NCI-H1048 (cell line): ENCODE data around the gene EYS.
"Not testable (repeated sequence)": the region's sequence is repeated elsewhere in the genome, so short reads cannot be mapped to it uniquely, and the experiment has no call there.

Experiments used
- DNase-seq: peaks from one replicate; lab custom pipeline; 2025; lab: John Stamatoyannopoulos, UW

The EYS gene

DNA sequence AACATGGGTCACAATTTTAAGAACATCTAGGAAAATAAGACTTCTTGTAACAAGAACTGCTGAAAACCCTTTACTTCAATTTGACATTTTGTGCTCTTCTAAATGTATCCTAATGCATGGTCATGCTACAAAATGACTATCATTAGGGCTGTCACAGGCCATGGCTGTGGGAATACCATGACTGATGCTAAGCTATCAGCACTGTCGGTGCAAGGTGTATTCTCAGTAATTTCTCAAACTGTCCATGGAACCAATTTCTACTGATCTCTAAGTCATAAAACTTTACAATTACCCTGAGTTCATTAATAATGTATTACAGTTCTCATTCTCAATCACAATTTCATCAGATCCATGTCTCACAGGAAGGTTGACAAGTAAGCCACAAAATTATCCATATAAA is 625.3 kb downstream of the EYS start:
- no peak for DNase-seq

DNA sequence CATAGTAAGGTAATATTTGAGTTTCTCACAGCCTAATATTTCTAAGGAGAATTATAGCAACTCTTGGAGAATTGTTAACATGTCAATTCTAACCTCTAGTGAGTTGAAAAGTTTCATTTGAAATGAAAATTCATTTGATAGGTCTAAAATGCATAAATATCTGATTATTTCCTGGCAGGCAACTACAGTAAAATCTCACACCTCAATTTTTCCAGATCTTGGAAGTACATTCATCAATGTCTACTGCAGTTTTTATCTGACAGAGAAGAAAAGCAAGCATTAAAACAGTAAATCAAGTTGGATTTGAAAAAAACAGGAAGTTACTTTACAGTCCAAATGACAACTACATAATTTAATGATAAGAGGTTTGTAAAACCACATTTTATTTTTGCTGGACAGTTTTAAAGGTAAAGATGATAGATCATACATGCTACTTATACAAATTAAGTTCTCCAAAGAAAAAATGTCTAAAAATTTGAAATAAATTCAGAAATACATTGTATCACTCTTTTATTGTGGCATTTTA is 631.3 kb downstream of the EYS start:
- DNase-seq = no peak

DNA sequence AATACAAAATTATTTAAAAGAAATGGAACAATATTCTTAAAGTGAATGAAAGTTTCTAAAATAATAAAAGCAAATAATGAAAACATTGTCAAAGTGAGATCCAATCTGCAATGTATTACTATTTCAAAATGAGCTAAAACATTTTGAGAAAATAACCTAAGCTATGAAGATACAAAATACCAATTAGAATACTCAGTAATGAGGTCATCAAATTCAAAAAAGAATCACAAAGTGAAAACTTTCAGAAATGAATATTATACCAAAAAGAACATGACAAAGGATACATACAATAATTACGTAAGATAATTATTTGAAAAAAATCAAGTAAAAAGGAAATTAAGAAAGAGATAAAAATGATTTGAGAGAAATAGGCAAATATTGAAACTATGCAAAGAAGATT is 634.5 kb downstream of the EYS start:
- DNase-seq = no peak

DNA sequence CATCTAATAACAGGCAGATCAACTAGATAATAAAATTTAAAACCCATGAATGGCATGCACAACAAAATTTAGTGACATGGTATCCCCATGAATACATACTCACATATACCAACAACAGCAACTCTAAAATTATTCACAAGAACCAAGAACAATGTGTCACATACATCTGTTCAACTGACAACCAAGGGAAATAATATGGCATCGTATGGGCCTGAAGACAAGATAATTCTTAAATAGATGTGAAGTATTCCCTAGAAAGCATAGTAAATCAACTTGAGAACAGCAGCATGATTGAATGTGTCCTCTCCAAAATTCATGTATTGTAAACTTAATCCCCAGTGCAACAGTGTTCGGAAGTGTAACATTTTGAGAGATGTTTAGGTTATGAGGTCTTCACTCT is 635.5 kb downstream of the EYS start:
- no peak for DNase-seq

DNA sequence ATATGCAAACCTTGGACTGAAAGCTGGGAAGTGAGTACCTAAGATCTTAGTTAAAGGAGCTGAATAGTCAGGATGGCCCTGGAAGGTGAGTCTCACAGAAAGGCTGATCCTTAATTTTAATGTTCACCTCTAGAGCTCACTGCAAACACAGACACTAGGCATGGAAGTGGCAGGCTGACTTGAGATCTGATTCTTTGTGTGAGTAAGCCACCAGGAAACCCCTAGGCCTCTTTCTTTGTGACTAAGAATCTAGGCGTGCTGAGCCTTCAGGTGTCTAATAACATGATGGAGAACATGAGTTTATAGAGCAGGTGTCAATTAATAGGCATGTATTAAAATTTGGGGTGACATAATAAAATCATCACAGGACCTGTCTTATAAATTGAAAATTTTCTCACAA is 642.2 kb downstream of the EYS start:
- DNase-seq = no peak

DNA sequence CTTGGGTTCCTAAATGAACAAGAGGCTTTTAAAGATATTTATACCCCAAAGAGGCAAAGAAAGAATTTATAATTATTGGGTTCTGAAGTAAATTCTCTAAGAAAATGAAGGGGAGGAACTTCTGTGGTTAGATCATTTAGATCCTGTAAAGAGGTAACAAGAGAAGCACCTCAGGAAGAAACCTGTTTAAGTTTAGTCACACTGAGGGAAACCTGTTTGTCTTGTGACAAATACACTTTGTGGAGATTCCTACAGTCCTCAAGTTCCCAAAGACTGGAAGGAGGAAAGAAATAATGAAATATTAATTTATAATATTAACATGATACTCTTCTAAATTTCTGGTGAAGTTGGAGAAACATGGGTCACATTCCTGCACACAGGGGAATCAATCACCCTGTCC is 647.5 kb downstream of the EYS start:
- no peak for DNase-seq

DNA sequence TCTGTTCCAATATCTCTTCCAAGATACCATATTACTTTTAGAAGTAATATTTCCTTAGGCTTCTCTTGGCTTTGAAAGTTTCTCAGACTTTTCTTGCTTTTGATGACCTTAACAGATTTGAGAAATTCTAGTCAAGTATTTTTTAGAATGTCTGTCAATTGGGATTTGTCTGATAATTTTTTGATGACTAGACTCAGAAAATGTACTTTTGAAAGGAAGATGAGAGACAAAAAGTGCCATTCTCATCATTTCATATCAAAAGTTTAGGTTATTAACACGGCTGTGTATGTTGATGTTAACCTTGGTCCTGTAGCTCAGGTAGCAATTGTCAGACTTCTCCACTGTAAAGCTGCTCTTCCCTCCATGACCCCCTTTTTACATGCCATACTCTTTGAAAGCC is 651.5 kb downstream of the EYS start:
- no peak for DNase-seq

DNA sequence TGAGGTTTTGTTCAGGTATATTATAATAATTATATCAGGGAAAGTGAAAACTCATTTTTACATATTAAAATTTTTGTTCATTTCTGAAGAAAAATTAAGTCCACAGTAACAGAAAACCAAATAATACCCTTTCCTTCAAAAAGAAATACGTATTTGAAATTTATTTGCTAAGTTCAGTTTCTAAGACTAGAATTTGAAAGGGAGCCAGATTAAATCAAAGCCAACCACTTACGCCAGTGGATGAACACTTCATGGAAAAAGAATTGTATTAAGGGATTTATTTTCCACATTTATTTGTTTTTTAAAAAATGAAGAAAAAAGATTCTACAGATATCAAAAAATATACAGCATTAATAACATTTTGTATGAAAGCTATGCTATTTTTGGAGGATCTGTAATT is 654.4 kb downstream of the EYS start:
- DNase-seq = no peak

DNA sequence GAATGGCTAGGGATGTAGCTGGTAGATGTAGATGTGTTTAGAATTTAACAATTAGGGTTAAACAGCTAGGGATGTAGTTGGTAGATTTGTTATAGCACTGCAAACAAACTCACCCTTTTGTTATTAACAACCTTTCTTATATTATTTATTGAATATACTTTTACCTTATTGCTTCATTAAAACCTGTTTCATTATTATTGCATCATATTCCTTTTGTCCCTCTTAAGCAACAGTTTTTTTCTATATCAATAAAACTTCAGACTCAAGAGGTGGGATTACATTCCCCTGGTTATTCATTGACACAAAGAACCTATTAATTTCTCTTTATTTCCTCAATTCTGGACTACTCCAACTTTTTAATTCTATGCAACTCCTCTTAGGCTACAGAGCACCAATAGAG is 661.2 kb downstream of the EYS start:
- no peak for DNase-seq

DNA sequence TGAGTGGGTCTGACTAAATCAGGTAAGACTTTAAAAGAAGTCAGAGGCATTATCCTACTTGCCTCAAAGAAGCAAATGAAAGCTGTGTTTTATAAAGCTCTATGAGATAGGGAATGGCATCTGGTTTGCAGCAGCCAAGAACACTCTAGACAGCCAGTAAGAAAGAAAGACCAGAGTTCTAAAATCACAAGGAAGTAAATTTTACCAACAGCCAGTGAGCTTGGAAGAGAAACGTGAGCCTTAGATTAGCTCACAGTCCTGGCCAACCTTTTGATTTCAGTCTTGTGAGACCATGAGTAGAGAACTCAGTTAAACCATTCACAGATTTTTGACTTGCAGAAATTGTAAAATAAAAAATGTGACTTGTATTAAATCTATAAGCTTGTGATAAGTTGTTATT is 693.0 kb downstream of the EYS start:
- DNase-seq = no peak

DNA sequence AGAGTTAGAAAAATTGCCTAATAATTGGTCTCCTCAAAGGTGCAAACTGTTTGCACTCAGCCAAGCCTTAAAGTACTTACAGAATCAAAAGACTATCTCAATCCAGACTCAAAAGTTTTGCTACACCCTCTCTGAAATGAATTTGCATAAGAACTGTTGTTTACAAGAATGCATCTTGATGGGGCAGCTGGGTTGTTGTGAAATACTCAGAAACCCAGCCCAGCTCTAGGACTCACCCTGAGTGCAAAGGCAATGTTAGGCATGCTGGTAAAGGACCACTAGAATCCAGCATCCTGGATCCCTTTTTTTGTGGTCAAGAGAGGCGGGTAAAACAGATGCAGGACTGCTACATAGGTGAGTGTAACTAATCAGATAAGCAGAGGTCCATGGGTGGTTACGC is 700.2 kb downstream of the EYS start:
- no peak for DNase-seq

DNA sequence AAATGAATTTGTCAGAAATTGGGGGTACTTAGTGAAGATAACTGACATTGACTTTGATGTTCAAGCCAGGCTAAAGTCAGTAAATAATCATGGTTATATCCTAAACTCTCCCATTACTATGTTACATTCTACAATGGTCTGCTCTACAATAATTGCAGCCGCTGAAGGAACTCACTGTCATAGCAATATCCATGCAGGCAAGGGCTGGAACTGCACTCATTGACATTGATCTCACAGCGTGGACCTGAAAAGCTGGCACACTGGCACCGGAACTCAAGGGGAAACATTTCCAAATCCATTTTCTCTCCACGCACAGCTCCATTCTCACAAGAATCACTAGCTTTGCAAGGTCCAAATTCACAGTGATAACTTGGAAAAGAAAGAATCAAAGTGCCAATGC is 702.7 kb downstream of the EYS start:
- DNase-seq = no peak

DNA sequence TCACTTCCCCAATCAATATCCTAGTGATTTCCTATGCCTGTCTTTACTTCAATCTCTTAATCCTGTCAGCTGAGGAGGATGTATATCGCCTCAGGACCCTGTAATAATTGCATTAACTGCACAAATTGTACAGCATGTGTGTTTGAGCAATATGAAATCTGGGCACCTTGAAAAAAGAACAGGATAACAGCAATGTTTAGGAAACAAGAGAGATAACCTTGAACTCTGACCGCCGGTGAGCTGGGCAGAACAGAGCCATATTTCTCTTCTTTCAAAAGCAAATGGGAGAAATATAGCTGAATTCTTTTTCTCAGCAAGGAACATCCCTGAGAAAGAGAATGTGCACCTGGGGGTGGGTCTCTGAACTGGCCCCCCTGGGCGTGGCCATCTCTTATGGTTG is 704.1 kb downstream of the EYS start:
- DNase-seq = not testable (repeated sequence)

DNA sequence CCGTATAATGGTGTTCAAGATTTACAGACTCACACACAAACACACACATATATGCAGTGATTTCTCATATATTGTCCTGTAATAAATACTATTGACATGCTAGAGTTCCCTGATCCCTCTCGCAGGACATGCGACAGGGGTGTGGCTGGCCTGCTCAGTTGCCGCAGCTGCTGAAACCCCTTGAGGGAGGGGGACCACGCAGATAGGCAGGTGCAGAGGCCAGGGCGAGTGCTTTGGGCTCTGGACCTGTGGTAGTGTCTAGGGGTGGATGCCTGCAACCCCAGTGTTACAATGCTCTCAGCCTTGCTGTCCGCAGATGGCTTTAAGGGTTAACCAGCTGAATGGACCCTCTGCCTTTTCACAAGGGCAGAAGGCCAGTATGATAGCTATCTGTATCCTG is 706.2 kb downstream of the EYS start:
- no peak for DNase-seq

DNA sequence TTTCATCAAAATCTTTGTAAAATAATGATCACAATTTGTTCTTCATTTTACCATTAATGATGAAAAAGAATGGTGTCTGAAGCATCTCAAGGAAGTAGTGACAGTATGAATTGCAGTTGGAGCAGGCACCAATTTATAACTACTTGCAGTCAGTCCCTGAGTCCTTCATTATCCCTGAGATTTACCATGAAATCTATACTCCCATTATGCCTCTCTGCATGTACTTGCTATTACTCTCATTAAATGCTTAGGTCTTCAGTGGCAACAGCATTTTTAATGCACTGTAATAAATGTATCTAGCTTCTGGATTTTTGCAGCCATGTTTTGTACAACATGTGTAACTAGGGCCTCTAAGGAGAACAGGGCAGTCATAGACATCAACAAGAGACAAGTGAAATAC is 708.8 kb downstream of the EYS start:
- no peak for DNase-seq

DNA sequence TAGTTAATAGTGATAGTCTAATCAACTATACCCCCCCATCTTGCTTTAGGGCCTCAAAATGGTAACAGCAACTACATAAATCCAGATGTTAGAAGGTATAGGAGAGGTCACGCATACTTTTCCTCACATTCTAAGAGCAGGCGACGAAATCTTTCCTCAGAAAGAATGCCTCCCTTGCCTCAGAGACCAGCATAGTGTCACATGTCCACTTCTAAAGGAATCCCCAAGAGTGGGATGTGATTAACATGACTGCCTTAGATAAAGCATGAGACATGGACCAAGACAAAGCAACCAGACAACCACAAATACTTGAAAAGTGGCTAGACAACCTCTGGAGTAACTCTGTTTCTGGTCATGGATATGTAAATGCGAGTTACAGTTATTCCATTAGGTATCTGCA is 710.7 kb downstream of the EYS start:
- no peak for DNase-seq

DNA sequence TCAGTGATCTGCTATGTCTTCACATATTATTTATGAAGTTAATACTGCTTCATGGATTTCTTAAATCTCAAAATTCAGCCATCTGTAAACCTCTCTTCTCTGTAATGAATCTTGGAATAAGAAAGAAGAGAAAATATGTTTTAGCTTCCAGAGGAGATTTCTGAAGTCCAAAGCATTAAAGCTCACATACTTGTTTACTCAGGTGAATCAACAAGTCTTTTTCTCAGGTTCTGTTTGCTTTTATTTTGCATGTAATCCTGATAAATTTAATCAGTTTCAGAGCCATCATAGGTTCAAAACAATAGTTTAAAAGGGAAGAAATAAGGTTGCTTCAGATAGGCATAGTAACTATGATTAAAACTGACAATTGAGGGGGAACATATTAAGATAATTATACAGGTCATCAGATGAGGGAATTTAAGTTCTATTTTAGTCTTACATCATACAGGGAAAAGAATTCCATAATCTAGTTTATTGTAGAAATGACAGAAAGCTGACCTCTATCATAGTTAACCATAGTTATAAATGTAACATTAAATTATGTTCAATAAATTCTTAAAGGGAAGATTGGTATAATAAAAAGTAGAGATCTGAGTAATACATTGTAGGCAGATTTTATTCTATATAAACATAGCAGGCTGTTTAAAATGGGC is 716.2 kb downstream of the EYS start:
- no peak for DNase-seq

DNA sequence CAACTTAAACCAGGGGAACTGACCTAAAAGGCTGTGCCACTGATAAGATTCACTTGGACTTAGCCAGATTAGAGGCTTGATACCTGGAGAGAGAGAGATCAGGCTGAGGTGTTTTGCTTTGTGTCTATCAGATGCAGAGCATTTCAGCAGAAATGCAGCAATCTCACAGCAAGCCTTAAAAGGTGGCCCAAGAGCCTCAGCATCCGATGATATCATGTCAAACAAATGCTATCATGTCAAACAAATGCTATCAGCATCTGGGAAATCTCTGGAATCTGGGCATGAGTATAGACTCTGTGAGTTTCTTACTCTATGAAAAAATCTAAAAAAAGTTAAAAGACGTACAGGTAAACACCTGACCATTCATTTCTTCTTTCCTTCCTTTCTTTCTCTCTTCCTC is 718.9 kb downstream of the EYS start:
- no peak for DNase-seq

DNA sequence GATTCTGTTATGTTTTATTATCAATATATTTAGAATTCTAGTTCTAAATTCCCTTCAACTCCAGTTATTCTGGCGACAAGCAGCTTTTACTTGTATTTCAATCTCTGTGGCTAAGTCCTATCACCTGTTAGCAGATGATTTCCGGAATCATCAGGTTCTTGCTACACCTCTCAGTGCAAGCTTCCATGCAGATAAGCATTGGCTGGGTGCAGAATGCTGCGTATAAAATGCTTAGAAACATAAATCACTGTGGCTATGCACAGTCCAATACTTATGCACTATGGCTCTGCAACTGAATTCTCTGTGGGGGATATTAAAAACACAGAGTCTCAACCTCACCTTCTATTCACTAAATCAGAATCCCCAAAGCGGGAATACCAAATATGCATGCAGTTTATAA is 720.0 kb downstream of the EYS start:
- no peak for DNase-seq

DNA sequence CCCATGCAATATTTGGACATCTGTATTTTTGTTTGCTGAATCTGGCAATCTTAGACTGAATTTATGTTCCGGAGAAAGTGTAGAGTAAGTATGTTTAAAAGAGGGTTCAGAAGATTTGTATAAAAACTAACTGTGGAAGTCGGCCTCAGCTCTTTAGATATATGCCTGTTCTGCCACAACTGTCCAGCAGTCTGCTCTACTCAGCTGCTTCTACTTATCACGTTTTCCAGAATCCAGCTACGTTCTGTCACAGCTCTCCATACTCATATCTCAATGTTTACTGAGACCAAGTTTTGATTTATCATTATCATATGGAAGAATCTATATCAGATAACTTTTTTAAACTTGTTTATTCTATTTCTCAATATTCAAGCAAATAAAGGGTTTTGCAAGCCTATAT is 721.3 kb downstream of the EYS start:
- DNase-seq = no peak

DNA sequence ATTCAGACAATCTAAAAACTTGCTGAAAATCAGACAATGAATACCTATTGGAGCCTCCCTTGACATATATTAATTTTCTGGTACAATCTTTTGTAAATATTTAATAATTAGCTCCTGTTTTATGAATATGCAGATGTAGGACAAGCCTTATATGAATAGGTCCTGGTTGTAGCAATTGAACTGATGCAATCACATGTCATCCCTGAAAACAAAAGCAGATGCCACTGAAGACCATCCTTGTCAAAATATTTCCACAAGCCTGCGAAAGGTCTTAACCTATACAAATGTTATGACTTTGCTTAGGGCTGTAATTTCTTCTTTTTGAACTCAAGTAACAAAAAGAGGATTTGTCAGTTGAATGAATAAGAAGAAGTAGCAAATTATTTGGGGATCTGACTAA is 722.1 kb downstream of the EYS start:
- peak; percentile 19 for DNase-seq

DNA sequence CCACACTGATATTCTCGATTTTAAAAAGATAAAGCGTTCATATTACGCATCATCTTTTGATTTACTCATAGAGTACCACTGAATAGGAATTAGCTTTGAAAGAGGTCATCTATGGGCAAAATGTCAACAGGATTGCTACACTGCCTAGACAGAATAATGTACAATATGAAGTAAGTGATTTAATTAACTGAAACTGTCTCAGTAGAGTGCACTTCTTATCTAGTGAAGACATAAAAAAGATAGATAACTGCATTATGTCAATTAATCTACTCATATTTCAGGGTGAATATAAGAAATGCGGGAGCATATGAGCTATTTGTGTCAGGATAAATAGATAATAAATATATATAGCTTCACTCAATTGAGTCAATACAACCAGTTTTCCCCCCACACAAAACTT is 723.9 kb downstream of the EYS start:
- no peak for DNase-seq

DNA sequence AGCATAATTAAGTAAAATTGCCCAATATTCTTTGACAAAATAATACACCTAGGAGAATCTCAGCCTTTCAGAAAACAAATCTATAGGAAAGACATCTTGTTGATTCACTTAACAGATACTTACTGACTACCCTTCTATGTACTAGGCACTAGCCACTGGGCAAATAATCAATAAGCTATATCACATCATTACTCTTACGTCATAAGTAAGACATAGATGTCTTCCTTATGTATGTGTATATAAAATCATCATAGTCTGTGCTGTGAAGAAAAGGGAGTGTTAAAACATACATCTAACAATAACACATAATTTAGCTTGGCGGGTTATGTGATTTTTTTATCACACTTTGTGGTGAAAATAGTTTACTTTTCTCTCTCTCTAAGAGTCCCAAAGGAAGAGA is 733.9 kb downstream of the EYS start:
- no peak for DNase-seq

DNA sequence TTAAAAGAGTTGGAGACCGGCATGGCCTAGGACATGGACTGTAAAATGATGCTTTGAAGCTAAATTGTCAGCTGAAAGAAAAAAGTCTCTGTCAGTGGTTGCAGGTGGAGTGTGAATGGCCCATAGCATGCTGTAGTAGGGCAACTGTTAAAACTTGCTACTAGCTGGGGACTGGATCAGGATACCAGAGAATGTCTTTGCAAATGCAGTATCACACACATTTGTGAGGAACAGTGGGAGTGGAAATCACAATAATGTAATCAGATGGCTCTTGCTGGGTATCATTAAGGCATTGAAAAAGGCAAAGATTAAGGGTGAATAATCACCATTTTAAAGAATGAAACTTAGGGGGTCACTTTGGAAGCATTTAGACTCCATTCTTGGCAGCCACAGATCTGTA is 737.9 kb downstream of the EYS start:
- DNase-seq = no peak

DNA sequence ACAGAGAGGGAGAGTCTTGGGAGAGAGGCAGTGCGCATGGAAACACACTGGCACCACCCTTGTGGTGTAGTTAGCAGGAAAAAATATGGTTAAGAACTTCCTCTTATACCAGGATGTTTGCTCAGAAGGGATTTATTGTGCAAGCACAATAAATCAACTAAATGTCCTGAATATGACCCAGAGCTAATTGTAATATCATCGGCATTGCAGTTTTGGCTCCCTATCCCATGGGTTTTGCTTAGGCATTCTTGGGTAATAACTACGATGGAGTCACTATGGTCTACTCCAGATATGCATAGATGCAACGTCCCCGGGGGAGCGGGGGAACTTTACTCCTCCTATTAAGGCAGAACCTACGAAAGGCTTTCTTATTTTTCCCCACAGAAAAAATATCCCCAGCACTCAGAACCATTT is 751.6 kb downstream of the EYS start:
- DNase-seq = no peak
